Transverse colon (tissue), 4 donors: ENCODE data around the gene COL13A1. TPM values are rescaled to one million over a fixed set of nuclear protein-coding genes. Genes with fewer than 3 reads are reported as not detected.

Source experiments
- DNase-seq: peaks from one replicate; pipeline ENCODE4 v3.0.0-alpha.2; 2019
- H3K27ac ChIP-seq, 4 donors: fragments of 200-600 bp; sonication (generic); 2 replicates each; pipeline ENCODE4 v1.5.1; 2016 to 2018; ENCODE audit warnings: inconsistent platforms in 4 of 4
- H3K27me3 ChIP-seq: fragments of 200-600 bp; sonication (generic); 2 replicates; pipeline ENCODE4 v1.5.1; 2017; ENCODE audit warnings: inconsistent platforms
- H3K36me3 ChIP-seq, 4 donors: fragments of 200-600 bp; sonication (generic); 2 replicates each; pipeline ENCODE4 v1.5.1; 2017 to 2019; ENCODE audit warnings: inconsistent platforms in 4 of 4
- H3K4me1 ChIP-seq, 4 donors: fragments of 200-600 bp; sonication (generic); 2 replicates each; pipeline ENCODE4 v1.5.1; 2017 to 2020; ENCODE audit warnings: inconsistent platforms in 4 of 4
- H3K4me3 ChIP-seq, 4 donors: fragments of 200-600 bp; sonication (generic); 1 replicate in 1 of 4; 2 replicates in 3 of 4; pipeline versions ENCODE4 v1.5.1 to v1.6.1; 2017 to 2019; ENCODE audit warnings: inconsistent platforms in 4 of 4
- H3K9me3 ChIP-seq, 2 donors: fragments of 200-600 bp; sonication (generic); 2 replicates each; pipeline ENCODE4 v1.5.1; 2017 to 2019; ENCODE audit warnings: inconsistent platforms in 2 of 2
- CTCF ChIP-seq, 5 experiments: fragments of 200-600 bp in 3 of 5; fragments of 450-650 bp in 2 of 5; sonication (generic) in 3 of 5; IDR thresholded peaks; 1 replicate in 2 of 5; 2 replicates in 3 of 5; pipeline ENCODE4 v1.5.1; 2016 to 2017; ENCODE audit warnings: antibody characterized with exemption in 5 of 5, inconsistent platforms in 3 of 5, mild to moderate bottlenecking in 2 of 5, moderate library complexity in 1 of 5
- EP300 ChIP-seq: sonication (generic); formaldehyde crosslinking; IDR thresholded peaks from one replicate; pipeline ENCODE4 v1.6.1; 2017; ENCODE audit warnings: antibody characterized with exemption, low read depth
- POLR2A ChIP-seq: fragments of 450-650 bp; IDR thresholded peaks from one replicate; pipeline ENCODE4 v1.6.1; 2016; ENCODE audit warnings: antibody characterized with exemption, mild to moderate bottlenecking, moderate library complexity
- POLR2AphosphoS5 ChIP-seq, 3 donors: sonication (generic); formaldehyde crosslinking; IDR thresholded peaks; one replicate each; pipeline ENCODE4 v1.6.1; 2016; ENCODE audit warnings: antibody characterized with exemption in 3 of 3
- WGBS, 2 donors: methylation state at CpG; one replicate each; pipeline ENCODE4 v1.1.5; 2018; ENCODE audit warnings: low coverage in 1 of 2; 5-methylcytosine and 5-hydroxymethylcytosine counted together
- in situ Hi-C, 4 donors: fragments of 200-750 bp; cut with MboI; loops; one replicate each; pipeline versions ENCODE4 v1.15.0 to v1.15.1; 2017; ENCODE audit warnings: low sequenced_read_pairs in 3 of 4, low pct_ligation_motif_present in 1 of 4, low pct_unique_long_range_greater_than_20kb in 1 of 4
- intact Hi-C: fragments of 100-400 bp; cut with DNase I; formaldehyde crosslinking; loops from one replicate; pipeline ENCODE4 v1.15.1; 2023; ENCODE audit warnings: low total_unique reads
- total RNA-seq, 4 donors: library from RNA; depleted of rRNA; stranded (reverse); fragments of >200 nt; gene quantifications; one replicate each; pipeline ENCODE4 v1.1.0, GENCODE V29; 2016

The COL13A1 gene
- total RNA-seq, 4 donors from 2014 or later = 0.68 to 8.2 (median 2.1) TPM

- intact Hi-C loops = no loop called here
- no peaks in the 10 kb centered on the region for H3K9me3 ChIP-seq
- no peaks in the 10 kb centered on the region for H3K4me1 ChIP-seq
- WGBS, 2 donors = 57 to 60% methylated on average over 5 of the region's 5 CpGs
- no peak overlapping the region for H3K27ac ChIP-seq
- TF ChIP-seq POLR2A = no peak
- no peak for TF ChIP-seq POLR2AphosphoS5 (IDR thresholded peaks at IDR 0.05)
- no peak for TF ChIP-seq EP300
- TF ChIP-seq CTCF (IDR thresholded peaks at IDR 0.05) = no peak
- H3K4me3 ChIP-seq = no peak overlapping the region
- no peaks in the 10 kb centered on the region for H3K27me3 ChIP-seq
- DNase-seq = no peak
- no peaks in the 10 kb centered on the region for H3K36me3 ChIP-seq
- in situ Hi-C loops = no loop called here
Observed at GRCh38 chr10:69952821-69953221, 151.1 kb downstream of the COL13A1 start.

- H3K27ac ChIP-seq = no peak overlapping the region
- no peaks in the 10 kb centered on the region for H3K4me1 ChIP-seq
- DNase-seq = no peak
- in situ Hi-C loops (no loop called here), intact Hi-C loops (no loop called here)
- no peaks in the 10 kb centered on the region for H3K9me3 ChIP-seq
- H3K4me3 ChIP-seq = no peak overlapping the region
- TF ChIP-seq CTCF (IDR thresholded peaks at IDR 0.05) = no peak
- TF ChIP-seq POLR2AphosphoS5 (IDR thresholded peaks at IDR 0.05) = no peak
- TF ChIP-seq POLR2A = no peak
- TF ChIP-seq EP300 = no peak
- H3K27me3 ChIP-seq = no peaks in the 10 kb centered on the region
- H3K36me3 ChIP-seq = no peaks in the 10 kb centered on the region
- 75% methylated on average over 6 of the region's 6 CpGs; no CpG with 5 or more reads in 1 of the 2 donors for WGBS, 2 donors
Observed at GRCh38 chr10:69953851-69954250, 152.1 kb downstream of the COL13A1 start.

- H3K4me3 ChIP-seq = no peak overlapping the region
- no peaks in the 10 kb centered on the region for H3K27me3 ChIP-seq
- in situ Hi-C loops (no loop called here), intact Hi-C loops (no loop called here)
- TF ChIP-seq POLR2AphosphoS5 (IDR thresholded peaks at IDR 0.05) (no peak), CTCF (IDR thresholded peaks at IDR 0.05) (no peak), EP300 (no peak), POLR2A (no peak)
- WGBS, 2 donors = 72 to 93% methylated on average over 4 to 10 of the region's 10 CpGs
- no peak for DNase-seq
- H3K4me1 ChIP-seq = no peaks in the 10 kb centered on the region
- H3K36me3 ChIP-seq = no peaks in the 10 kb centered on the region
- H3K9me3 ChIP-seq = no peaks in the 10 kb centered on the region
- H3K27ac ChIP-seq = no peak overlapping the region
Observed at GRCh38 chr10:69955211-69955805, 153.6 kb downstream of the COL13A1 start.

GRCh38 chr10:69955897-69956740, 154.4 kb downstream of the COL13A1 start:
- peaks cover 2 to 7% (median 4%) of the 10 kb centered on the region in 4 donors for H3K4me1 ChIP-seq
- no peak overlapping the region for H3K27ac ChIP-seq
- no peak overlapping the region for H3K4me3 ChIP-seq
- in situ Hi-C loops = no loop called here
- no peaks in the 10 kb centered on the region for H3K27me3 ChIP-seq
- 84 to 89% methylated on average over 5 to 13 of the region's 14 CpGs for WGBS, 2 donors
- H3K36me3 ChIP-seq = no peaks in the 10 kb centered on the region
- DNase-seq = no peak
- H3K9me3 ChIP-seq = no peaks in the 10 kb centered on the region
- TF ChIP-seq CTCF (IDR thresholded peaks at IDR 0.05) (no peak), POLR2AphosphoS5 (IDR thresholded peaks at IDR 0.05) (no peak), EP300 (no peak), POLR2A (no peak)
- intact Hi-C loops = no loop called here
